GM12878 (cell line): Measurements from ENCODE around the gene PCSK9. TPM values are rescaled to one million over a fixed set of nuclear protein-coding genes. Genes with fewer than 3 reads are reported as not detected.

Source experiments
- ATAC-seq: fragments of 200-7000 bp; cut with Tn5 transposase; 3 replicates; pipeline ENCODE4 v1.9.1; 2020; ENCODE audit warnings: mild to moderate bottlenecking, moderate library complexity
- BruUV-seq: library from RNA; stranded (reverse); fragments of 400-500 nt; replicated peaks from 2 replicates; lab custom pipeline; 2021; lab: Mats Ljungman, UMichigan
- CTCF ChIA-PET: fragments of 300-600 bp; sonication (Branson Sonifier 250); formaldehyde crosslinking; extraction: SDS; loops from one replicate; lab custom pipeline; 2021; ENCODE audit warnings: inconsistent platforms; lab: Yijun Ruan, JAX
- POLR2A ChIA-PET: fragments of 350-600 bp; formaldehyde crosslinking; extraction: SDS; loops from one replicate; lab custom pipeline; 2021; ENCODE audit warnings: inconsistent platforms; lab: Charles Lee
- RAD21 ChIA-PET: fragments of 300-600 bp; sonication (Branson Sonifier 250); formaldehyde crosslinking; loops from one replicate; lab custom pipeline; 2023; ENCODE audit warnings: antibody characterized with exemption; ENCODE audit not compliant: unreplicated experiment; lab: Charles Lee
- SMC1A ChIA-PET: fragments of 300-600 bp; sonication (Branson Sonifier 250); formaldehyde crosslinking; loops from one replicate; lab custom pipeline; 2023; ENCODE audit not compliant: unreplicated experiment, uncharacterized antibody; lab: Charles Lee
- DNase-seq: peaks from one replicate; pipeline ENCODE4 v3.0.0-alpha.2; 2011; ENCODE audit warnings: low read depth, low spot score
- FAIRE-seq: peaks from 3 replicates; lab custom pipeline; 2011; peaks lifted over from hg19 to GRCh38; lab: Jason Lieb, UNC
- H2AFZ ChIP-seq: 2 replicates; pipeline ENCODE4 v1.6.0; 2011; ENCODE audit warnings: low read depth, low read length, control low read depth; ENCODE audit not compliant: control insufficient read depth
- H3K27ac ChIP-seq: 2 replicates; pipeline ENCODE4 v1.5.1; 2011; ENCODE audit warnings: control low read depth; ENCODE audit not compliant: control insufficient read depth, insufficient read depth
- H3K27me3 ChIP-seq, 2 experiments: replicated peaks in 1 of 2; 2 replicates each; pipeline versions ENCODE4 v1.6.0 to v1.6.1; 2011; ENCODE audit warnings: low read length in 1 of 2; ENCODE audit not compliant: control insufficient read depth in 2 of 2, insufficient read depth in 2 of 2
- H3K36me3 ChIP-seq, 2 experiments: 2 replicates each; pipeline ENCODE4 v1.5.1; 2011; ENCODE audit warnings: low read length in 1 of 2; ENCODE audit not compliant: control insufficient read depth in 2 of 2, insufficient read depth in 2 of 2
- H3K4me1 ChIP-seq: 2 replicates; pipeline ENCODE4 v1.6.1; 2011; ENCODE audit warnings: mild to moderate bottlenecking, low read length, moderate library complexity, mixed read lengths; ENCODE audit not compliant: control insufficient read depth, insufficient read depth
- H3K4me2 ChIP-seq: 2 replicates; pipeline ENCODE4 v1.6.0; 2011; ENCODE audit warnings: control low read depth; ENCODE audit not compliant: control insufficient read depth, insufficient read depth
- H3K4me3 ChIP-seq: fragments of 200-600 bp; sonication (generic); 2 replicates; pipeline ENCODE4 v1.5.1; 2016
- H3K79me2 ChIP-seq: 2 replicates; pipeline ENCODE4 v1.6.0; 2011; ENCODE audit warnings: low read length; ENCODE audit not compliant: control insufficient read depth, insufficient read depth
- H3K9ac ChIP-seq: 2 replicates; pipeline ENCODE4 v1.8.0; 2011; ENCODE audit warnings: low read length, control low read depth, mixed read lengths; ENCODE audit not compliant: control insufficient read depth, insufficient read depth
- H3K9me3 ChIP-seq: replicated peaks from 3 replicates; pipeline ENCODE4 v1.5.1; 2011; ENCODE audit warnings: mild to moderate bottlenecking, low read length; ENCODE audit not compliant: control insufficient read depth, insufficient read depth
- H4K20me1 ChIP-seq: 2 replicates; pipeline ENCODE4 v1.6.0; 2011; ENCODE audit not compliant: control insufficient read depth, insufficient read depth
- E2F4 ChIP-seq: IDR thresholded peaks from 2 replicates; pipeline ENCODE4 v1.6.1; 2012; ENCODE audit warnings: low read depth, low read length, improper control_type of control experiment
- EED ChIP-seq: sonication (generic); IDR thresholded peaks from 2 replicates; pipeline ENCODE4 v1.6.1; 2016; ENCODE audit warnings: antibody characterized with exemption, low read depth
- KAT2A ChIP-seq: conservative IDR thresholded peaks from 2 replicates; pipeline ENCODE4 v1.6.1; 2011; ENCODE audit warnings: low read depth, low read length; ENCODE audit not compliant: control insufficient read depth
- MXI1 ChIP-seq: fragments of 150-350 bp; IDR thresholded peaks from 2 replicates; pipeline ENCODE4 v1.6.1; 2011; ENCODE audit warnings: low read depth, mild to moderate bottlenecking, inconsistent platforms, low read length, improper control_type of control experiment
- NR2C1 ChIP-seq: fragments of 450-650 bp; IDR thresholded peaks from 2 replicates; pipeline ENCODE4 v1.6.1; 2017; ENCODE audit warnings: antibody characterized with exemption, mild to moderate bottlenecking, moderate library complexity
- POLR2AphosphoS2 ChIP-seq: IDR thresholded peaks from 2 replicates; pipeline ENCODE4 v1.6.1; 2011; ENCODE audit warnings: low read depth, mild to moderate bottlenecking, low read length, improper control_type of control experiment, moderate library complexity
- REST ChIP-seq: IDR thresholded peaks from 2 replicates; pipeline ENCODE4 v1.6.1; 2012; ENCODE audit warnings: mild to moderate bottlenecking, low read depth, low read length
- SIX5 ChIP-seq: IDR thresholded peaks from 2 replicates; pipeline ENCODE4 v1.6.1; 2011; ENCODE audit warnings: mild to moderate bottlenecking, low read depth, low read length, moderate library complexity; ENCODE audit not compliant: severe bottlenecking
- SMARCA5 ChIP-seq: fragments of 450-650 bp; IDR thresholded peaks from 2 replicates; pipeline ENCODE4 v1.6.1; 2017; ENCODE audit warnings: mild to moderate bottlenecking
- TARDBP ChIP-seq: IDR thresholded peaks from 2 replicates; pipeline ENCODE4 v1.6.1; 2016; ENCODE audit warnings: borderline replicate concordance
- YBX1 ChIP-seq: fragments of 450-650 bp; IDR thresholded peaks from 2 replicates; pipeline ENCODE4 v1.6.1; 2016; ENCODE audit warnings: antibody characterized with exemption
- WGBS: methylation state at CpG from one replicate; pipeline ENCODE4 v1.1.6; 2016; ENCODE audit warnings: low lambda C conversion rate; ENCODE audit not compliant: insufficient replicate concordance, insufficient coverage; ENCODE audit errors: missing lambda C conversion rate; 5-methylcytosine and 5-hydroxymethylcytosine counted together
- in situ Hi-C: fragments of 300-500 bp; cut with MboI; formaldehyde crosslinking; loops from 9 replicates; pipeline ENCODE4 v1.14.3; 2018; ENCODE audit warnings: mixed read lengths
- intact Hi-C: fragments of 100-400 bp; cut with micrococcal nuclease; formaldehyde crosslinking; loops from one replicate; pipeline ENCODE4 v1.14.2; 2022; ENCODE audit not compliant: unreplicated experiment
- polyA plus RNA-seq, 11 experiments: library from polyadenylated mRNA; depleted of rRNA in 4 of 11; unstranded in 6 of 11; stranded (reverse) in 5 of 11; fragments of >200 nt; fragmentation: Nextera tagmentation in 4 of 11; fragmentation: Illumina TruSeq in 1 of 11; extraction: Ambion mirVana in 4 of 11; extraction: Trizol in 1 of 11; gene quantifications; 1 replicate in 1 of 11; 2 replicates in 10 of 11; pipeline versions ENCODE4 v1.2.1 to v1.2.3, GENCODE V29; 2011 to 2016; ENCODE audit warnings: inconsistent platforms in 2 of 11, missing spikeins in 2 of 11, low read depth in 1 of 11
- total RNA-seq, 4 experiments: library from RNA; depleted of rRNA in 3 of 4; stranded (reverse); fragments of >200 nt in 3 of 4; fragmentation: Illumina TruSeq in 1 of 4; extraction: Trizol in 1 of 4; gene quantifications; 2 replicates each; pipeline versions ENCODE4 v1.2.1 to v1.2.3, GENCODE V29; 2013 to 2021

PCSK9 gene
- total and polyA plus RNA-seq, 10 of the 15 experiments (the other 5 are each of a cell fraction or from before 2014, with no cell fraction given) = 0.03 to 0.15 TPM; not detected in 8

GRCh38 chr1:55001311-55001710, 38.0 kb upstream of the PCSK9 start:
- RAD21 ChIA-PET = interaction anchor here (0.7 to 1.7 kb wide), 2 partner anchors 51 to 55 kb away, joined by 4 to 5 read pairs; no protein-coding TSS in a partner anchor
- DNase-seq = no peak
- no peaks in the 10 kb centered on the region for H4K20me1 ChIP-seq
- no peaks in the 10 kb centered on the region for H3K79me2 ChIP-seq
- POLR2A ChIA-PET = no interaction called here
- H3K9me3 ChIP-seq = no peaks in the 10 kb centered on the region
- H3K36me3 ChIP-seq = no peaks in the 10 kb centered on the region
- H3K9ac ChIP-seq = no peak overlapping the region
- 32% methylated on average over 4 of the region's 4 CpGs for WGBS
- H3K4me2 ChIP-seq = no peak overlapping the region
- no peak overlapping the region for H3K27ac ChIP-seq
- peaks cover 2 to 5% of the 10 kb centered on the region in 2 experiments for H3K27me3 ChIP-seq
- intact Hi-C loops (no loop called here), in situ Hi-C loops (no loop called here)
- FAIRE-seq = no peak
- no peak overlapping the region for H2AFZ ChIP-seq
- SMC1A ChIA-PET = interaction anchor here (0.7 to 2.8 kb wide), 3 partner anchors 15 to 56 kb away, joined by 3 to 12 read pairs (median 3); no protein-coding TSS in a partner anchor
- H3K4me1 ChIP-seq = no peaks in the 10 kb centered on the region
- H3K4me3 ChIP-seq = no peak overlapping the region
- no TSS peak for BruUV-seq
- TF ChIP-seq TARDBP (no peak), E2F4 (no peak), EED (no peak), SIX5 (no peak), YBX1 (no peak), REST (no peak), NR2C1 (no peak), KAT2A (no peak), SMARCA5 (no peak), MXI1 (no peak), POLR2AphosphoS2 (no peak)
- TF ChIP-seq, all 136 proteins: peak for 0
- CTCF ChIA-PET = interaction anchor here (0.8 to 19.5 kb wide), 3 partner anchors 9 to 53 kb away, joined by 3 to 436 read pairs (median 4); no protein-coding TSS in a partner anchor
- no peak for ATAC-seq
